Activated CD4-positive, alpha-beta memory T cell treated with anti-CD3 and anti-CD28 coated beads, Interleukin-2, amount 10 ng/mL, durations not matched to agents 7 days and 5 days (primary cell): ENCODE data around the gene OR7A5. TPM values are rescaled to one million over a fixed set of nuclear protein-coding genes. Genes with fewer than 3 reads are reported as not detected.
"Not testable (repeated sequence)": the region's sequence is repeated elsewhere in the genome, so short reads cannot be mapped to it uniquely, and the experiment has no call there.

Experiments used
- CTCF ChIA-PET: fragments of 350-600 bp; sonication (Branson Sonifier 250); formaldehyde crosslinking; loops from one replicate; lab custom pipeline; 2021; ENCODE audit warnings: antibody characterized with exemption, inconsistent platforms; lab: Charles Lee
- POLR2A ChIA-PET: fragments of 350-600 bp; sonication (Branson Sonifier 250); formaldehyde crosslinking; loops from one replicate; lab custom pipeline; 2021; ENCODE audit warnings: antibody characterized with exemption; lab: Charles Lee
- DNase-seq: peaks from one replicate; pipeline ENCODE4 v3.0.0-alpha.2; 2020
- H3K27ac Mint-ChIP-seq: one replicate; pipeline ENCODE4 v1.8.0; 2021; ENCODE audit warnings: mild to moderate bottlenecking, mixed read lengths
- H3K27me3 Mint-ChIP-seq: one replicate; pipeline ENCODE4 v1.8.0; 2021; ENCODE audit warnings: mixed read lengths
- H3K36me3 Mint-ChIP-seq: one replicate; pipeline ENCODE4 v1.8.0; 2021; ENCODE audit warnings: low read depth, mixed read lengths
- H3K4me1 Mint-ChIP-seq: one replicate; pipeline ENCODE4 v1.8.0; 2021; ENCODE audit warnings: mixed read lengths
- H3K4me3 Mint-ChIP-seq: one replicate; pipeline ENCODE4 v1.8.0; 2021; ENCODE audit warnings: mild to moderate bottlenecking, mixed read lengths
- H3K9me3 Mint-ChIP-seq: one replicate; pipeline ENCODE4 v1.8.0; 2021; ENCODE audit warnings: mixed read lengths
- total RNA-seq, 2 experiments: library from RNA; stranded (reverse); gene quantifications; one replicate each; pipeline ENCODE4 v1.2.3, GENCODE V29; 2021

OR7A5 gene
- total RNA-seq, 2 experiments from 2014 or later: not detected

DNA sequence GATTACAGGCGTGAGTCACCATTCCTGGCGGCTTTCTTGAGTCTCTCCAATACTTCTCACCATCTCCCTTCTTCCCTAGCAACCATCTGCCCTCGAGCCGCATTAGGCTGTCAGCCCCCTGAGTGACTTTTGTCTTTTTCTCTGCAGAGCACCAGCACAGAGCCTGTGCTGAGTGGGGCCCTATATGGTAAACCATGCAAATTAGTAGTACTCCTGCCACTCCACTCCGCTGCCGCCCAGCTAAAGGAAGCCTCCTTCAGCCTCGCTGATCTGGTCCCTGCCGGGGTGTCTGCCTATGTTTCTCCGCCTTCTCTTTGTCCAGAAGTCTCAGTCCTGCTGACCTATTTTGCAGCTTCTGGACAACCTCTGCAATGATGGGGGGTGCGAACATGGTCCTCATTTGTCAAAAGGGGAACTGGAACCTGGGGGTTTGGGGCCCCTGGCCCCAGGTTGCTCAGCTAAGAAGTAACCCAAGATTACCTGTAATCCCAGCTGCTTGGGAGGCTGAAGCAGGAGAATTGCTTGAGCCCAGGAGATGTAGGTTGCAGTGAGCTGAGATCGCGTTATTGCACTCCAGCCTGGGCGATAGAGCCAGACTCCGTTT is 54.3 kb downstream of the OR7A5 start:
- POLR2A ChIA-PET: not testable (repeated sequence)

DNA sequence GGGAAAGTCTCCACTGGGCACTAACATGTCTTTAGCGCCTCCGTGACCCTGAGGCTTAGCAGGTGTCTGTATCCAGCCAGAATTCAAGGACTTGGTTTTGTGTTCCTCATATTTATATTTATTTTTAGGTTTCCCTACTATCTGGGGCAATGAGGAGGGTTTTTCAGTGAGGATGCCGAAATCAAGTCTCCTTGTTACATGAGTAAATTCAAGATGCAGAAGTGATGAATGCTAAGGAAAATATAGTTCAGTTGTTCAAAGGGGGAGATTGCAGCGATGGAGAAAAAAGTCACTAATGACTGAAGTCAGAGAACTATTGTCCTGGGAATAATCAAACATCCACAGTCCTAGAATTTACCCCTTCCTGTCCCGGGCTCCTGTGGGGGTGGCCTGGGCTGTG is 55.8 kb downstream of the OR7A5 start:
- no peaks in the 10 kb centered on the region for H3K36me3 Mint-ChIP-seq
- H3K9me3 Mint-ChIP-seq: no peaks in the 10 kb centered on the region
- peaks cover 10% of the 10 kb centered on the region for H3K4me1 Mint-ChIP-seq
- ChIA-PET POLR2A (no interaction called here), CTCF (no interaction called here)
- DNase-seq: no peak
- peaks cover 14% of the 10 kb centered on the region for H3K27me3 Mint-ChIP-seq
- no peak overlapping the region for H3K4me3 Mint-ChIP-seq
- H3K27ac Mint-ChIP-seq: no peak overlapping the region

More for the DNA sequence above, 54.3 kb downstream of the OR7A5 start:
- H3K9me3 Mint-ChIP-seq, CTCF ChIA-PET, H3K4me3 Mint-ChIP-seq, H3K27ac Mint-ChIP-seq, DNase-seq, H3K36me3 Mint-ChIP-seq: not testable (repeated sequence)
- Mint-ChIP-seq H3K27me3 (peaks cover 15% of the 10 kb centered on the region), H3K4me1 (peaks cover 17% of the 10 kb centered on the region)

DNA sequence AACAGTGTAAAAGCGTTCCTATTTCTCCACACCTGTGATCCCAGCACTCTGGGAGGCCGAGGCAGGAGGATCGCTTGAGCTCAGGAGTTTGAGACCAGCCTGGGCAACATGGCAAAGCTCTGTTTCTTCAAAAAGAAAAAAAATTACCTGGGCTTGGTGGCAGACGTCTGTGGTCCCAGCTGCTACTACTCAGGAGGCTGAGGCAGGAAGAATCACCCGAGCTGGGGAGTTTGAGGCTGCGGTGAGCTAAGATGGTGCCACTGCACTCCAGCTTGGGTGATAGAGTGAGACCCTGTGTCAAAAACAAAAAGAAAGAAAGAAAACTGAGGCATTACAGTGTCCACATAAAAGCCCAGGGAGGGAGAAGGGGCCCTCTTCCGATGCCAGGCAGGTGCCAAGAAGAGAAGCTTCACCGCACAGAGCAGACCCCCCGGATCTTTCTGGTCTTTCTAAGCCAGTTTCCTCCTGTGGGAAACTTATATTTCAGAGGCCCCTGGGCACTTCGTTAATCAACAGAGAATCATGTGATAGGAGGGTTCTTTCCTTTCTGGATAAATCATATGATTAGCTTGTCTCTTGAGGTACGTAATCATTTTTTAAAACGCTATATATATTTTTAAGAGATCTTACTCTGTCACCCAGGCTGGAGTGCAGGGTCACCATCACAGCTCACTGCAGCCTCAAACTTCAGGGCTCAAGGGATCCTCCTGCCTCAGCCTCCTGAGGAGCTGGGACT is 56.7 kb downstream of the OR7A5 start, which contains the start of gene ADGRE2:
Gene ADGRE2 (minus strand): TSS at position 451 of the 736 bp plus-strand sequence. CDS start 1,804 bp downstream, outside the sequence.
- H3K4me3 Mint-ChIP-seq, DNase-seq, H3K4me1 Mint-ChIP-seq, H3K36me3 Mint-ChIP-seq, H3K9me3 Mint-ChIP-seq, POLR2A ChIA-PET, H3K27ac Mint-ChIP-seq, CTCF ChIA-PET: not testable (repeated sequence)
- peaks cover 14% of the 10 kb centered on the region for H3K27me3 Mint-ChIP-seq

DNA sequence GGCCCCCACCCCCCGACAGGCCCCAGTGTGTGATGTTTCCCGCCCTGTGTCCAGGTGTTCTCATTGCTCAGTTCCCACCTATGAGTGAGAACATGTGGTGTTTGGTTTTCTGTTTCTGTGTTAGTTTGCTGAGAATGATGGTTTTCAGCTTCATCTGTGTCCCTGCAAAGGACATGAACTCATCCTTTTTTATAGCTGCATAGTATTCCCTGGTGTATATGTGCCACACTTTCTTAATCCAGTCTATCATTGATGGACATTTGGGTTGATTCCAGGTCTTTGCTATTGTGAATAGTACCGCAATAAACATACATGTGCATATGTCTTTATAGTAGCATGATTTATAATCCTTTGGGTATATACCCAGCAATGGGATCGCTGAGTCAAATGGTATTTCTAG is 57.3 kb downstream of the OR7A5 start:
- DNase-seq, H3K9me3 Mint-ChIP-seq, POLR2A ChIA-PET, H3K27ac Mint-ChIP-seq, CTCF ChIA-PET, H3K4me1 Mint-ChIP-seq, H3K4me3 Mint-ChIP-seq, H3K36me3 Mint-ChIP-seq: not testable (repeated sequence)
- peaks cover 14% of the 10 kb centered on the region for H3K27me3 Mint-ChIP-seq

Other genes with a start within 250 kb of the OR7A5 start
- not detected for gene ADGRE3, start 160.3 kb downstream of the OR7A5 start, total RNA-seq
- gene ZNF333, start 145.1 kb downstream of the OR7A5 start, total RNA-seq: 10 to 100 TPM; 11.7 to 12.1 TPM
- gene ADGRE2, start 56.6 kb downstream of the OR7A5 start, total RNA-seq: under 1 TPM; 0.48 to 0.73 TPM
- not detected for gene OR7C1, start within 50 bp of the OR7A5 start, total RNA-seq
- gene OR7A10, start 13.7 kb upstream of the OR7A5 start, total RNA-seq: not detected
- not detected for gene OR7A17, start 50.9 kb upstream of the OR7A5 start, total RNA-seq
- gene OR7C2, start 106.3 kb upstream of the OR7A5 start, total RNA-seq: not detected
- gene SLC1A6, start 144.7 kb upstream of the OR7A5 start, total RNA-seq: not detected
- not detected for gene CASP14, start 214.3 kb upstream of the OR7A5 start, total RNA-seq
- gene OR1I1, start 247.0 kb upstream of the OR7A5 start, total RNA-seq: not detected